Panc1 (cell line): ENCODE measurements around the gene CSTPP1. TPM values are rescaled to one million over a fixed set of nuclear protein-coding genes. Genes with fewer than 3 reads are reported as not detected.

Experiments
- ATAC-seq: fragments of 200-7000 bp; cut with Tn5 transposase; 2 replicates; pipeline ENCODE4 v1.9.1; 2020; ENCODE audit warnings: mild to moderate bottlenecking, moderate library complexity
- BruUV-seq: library from RNA; stranded (reverse); fragments of 400-500 nt; replicated peaks from 2 replicates; lab custom pipeline; 2021; lab: Mats Ljungman, UMichigan
- CTCF ChIA-PET: fragments of 300-600 bp; sonication (Branson Sonifier 250); formaldehyde crosslinking; loops from one replicate; lab custom pipeline; 2022; ENCODE audit warnings: antibody characterized with exemption; lab: Charles Lee
- POLR2A ChIA-PET: fragments of 300-600 bp; sonication (Branson Sonifier 250); formaldehyde crosslinking; loops from one replicate; lab custom pipeline; 2022; ENCODE audit warnings: antibody characterized with exemption; lab: Charles Lee
- DNase-seq: peaks from one replicate; pipeline ENCODE4 v3.0.0-alpha.2; 2010; ENCODE audit warnings: low read depth, low spot score
- H3K27ac ChIP-seq: 2 replicates; pipeline ENCODE4 v1.5.1; 2011; ENCODE audit warnings: mild to moderate bottlenecking, low read length, inconsistent platforms
- H3K27me3 ChIP-seq: fragments of 200-500 bp; sonication (Bioruptor generic); 2 replicates; pipeline ENCODE4 v1.6.0; 2014; ENCODE audit warnings: low read length, inconsistent platforms; ENCODE audit not compliant: control insufficient read depth, insufficient read depth
- H3K36me3 ChIP-seq: fragments of 200-500 bp; sonication (Bioruptor generic); 2 replicates; pipeline ENCODE4 v1.5.1; 2014; ENCODE audit warnings: inconsistent platforms, mild to moderate bottlenecking, low read length, moderate library complexity; ENCODE audit not compliant: control insufficient read depth, insufficient read depth
- H3K4me1 ChIP-seq: 2 replicates; pipeline ENCODE4 v1.5.1; 2011; ENCODE audit warnings: inconsistent platforms, mild to moderate bottlenecking, low read length, moderate library complexity; ENCODE audit not compliant: control insufficient read depth, insufficient read depth
- H3K4me3 ChIP-seq, 2 experiments: 2 replicates each; pipeline ENCODE4 v1.5.1; 2011 to 2012; ENCODE audit warnings: low read depth in 2 of 2, low read length in 2 of 2, mild to moderate bottlenecking in 2 of 2, inconsistent platforms in 1 of 2, moderate library complexity in 1 of 2
- H3K9me3 ChIP-seq: fragments of 200-500 bp; sonication (Bioruptor generic); 2 replicates; pipeline ENCODE4 v1.5.1; 2014; ENCODE audit warnings: low read depth, mild to moderate bottlenecking, inconsistent platforms, low read length, moderate library complexity; ENCODE audit not compliant: control insufficient read depth, insufficient read depth
- CTCF ChIP-seq: fragments of 450-650 bp; IDR thresholded peaks from 2 replicates; pipeline ENCODE4 v1.5.1; 2017; ENCODE audit warnings: mild to moderate bottlenecking
- POLR2AphosphoS5 ChIP-seq: IDR thresholded peaks from 2 replicates; pipeline ENCODE4 v1.6.1; 2012; ENCODE audit warnings: mild to moderate bottlenecking, low read depth, low read length, moderate library complexity
- REST ChIP-seq, 2 experiments: IDR thresholded peaks; 2 replicates each; pipeline ENCODE4 v1.6.1; 2011 to 2012; ENCODE audit warnings: low read depth in 2 of 2, control low read depth in 1 of 2, low read length in 1 of 2, mild to moderate bottlenecking in 1 of 2, moderate library complexity in 1 of 2; ENCODE audit not compliant: insufficient read depth in 1 of 2
- SIN3A ChIP-seq: IDR thresholded peaks from 2 replicates; pipeline ENCODE4 v1.6.1; 2012; ENCODE audit warnings: low read depth, mild to moderate bottlenecking, low read length, moderate library complexity, borderline replicate concordance; ENCODE audit not compliant: insufficient read depth
- TCF7L2 ChIP-seq: IDR thresholded peaks from 2 replicates; pipeline ENCODE4 v1.6.1; 2011; ENCODE audit warnings: mild to moderate bottlenecking, low read depth, low read length, inconsistent platforms
- in situ Hi-C: cut with HindIII; loops from 2 replicates; pipeline ENCODE4 v1.10.0; 2016; ENCODE audit warnings: low sequenced_read_pairs, low pct_unique_long_range_greater_than_20kb
- intact Hi-C: fragments of 100-400 bp; cut with micrococcal nuclease; formaldehyde crosslinking; loops from one replicate; pipeline ENCODE4 v1.10.0; 2022; ENCODE audit not compliant: unreplicated experiment
- total RNA-seq: library from RNA; stranded (reverse); gene quantifications from one replicate; pipeline ENCODE4 v1.2.1, GENCODE V29; 2021; ENCODE audit not compliant: unreplicated experiment

The CSTPP1 gene
- total RNA-seq, 1 experiment from 2014 or later = 29.0 TPM

- TF ChIP-seq POLR2AphosphoS5 = peak; percentile 64
- no peak for TF ChIP-seq SIN3A
- no TSS peak for BruUV-seq
- ATAC-seq (peak; percentile 79), DNase-seq (peak; percentile 64)
- ChIA-PET CTCF (interaction anchor here (1.2 kb wide), 1 partner anchor 9 kb away, joined by 4 read pairs; no protein-coding TSS in a partner anchor), POLR2A (interaction anchor here (0.5 kb wide), 1 partner anchor 27 kb away, joined by 9 read pairs; no protein-coding TSS in a partner anchor)
- peak overlapping the region; percentile 62 for H3K27ac ChIP-seq
- peak overlapping the region; percentile 56 to 64 for H3K4me3 ChIP-seq
- H3K4me1 ChIP-seq = peaks cover 30% of the 10 kb centered on the region
- intact Hi-C loops = loop anchor here (1.0 kb wide), 1 partner anchor 29 kb away; no protein-coding TSS in a partner anchor
- H3K27me3 ChIP-seq = no peaks in the 10 kb centered on the region
- H3K36me3 ChIP-seq = no peaks in the 10 kb centered on the region
- H3K9me3 ChIP-seq = no peaks in the 10 kb centered on the region
- in situ Hi-C loops = no loop called here
Observed at GRCh38 chr11:47186700-47187695, 250.4 kb downstream of the CSTPP1 start.

- peak overlapping the region; percentile 56 to 64 for H3K4me3 ChIP-seq
- H3K9me3 ChIP-seq = no peaks in the 10 kb centered on the region
- no peak for DNase-seq
- TF ChIP-seq CTCF = no peak
- no peak for TF ChIP-seq REST (IDR thresholded peaks at IDR 0.05; ENCODE audit: insufficient read depth in 1 of 2, low read depth in 2 of 2, low read length in 1 of 2)
- TF ChIP-seq TCF7L2 = no peak
- H3K36me3 ChIP-seq = no peaks in the 10 kb centered on the region
- in situ Hi-C loops = no loop called here
- no TSS peak for BruUV-seq
- ATAC-seq = no peak
- ChIA-PET CTCF (interaction anchor here (0.8 kb wide), 1 partner anchor 72 kb away, joined by 4 read pairs; no protein-coding TSS in a partner anchor), POLR2A (interaction anchor here (0.5 to 1.0 kb wide), 2 partner anchors 26 kb away, joined by 3 to 9 read pairs; no protein-coding TSS in a partner anchor)
- H3K27ac ChIP-seq = peak overlapping the region; percentile 62
- intact Hi-C loops = loop anchor here (1.0 kb wide), 1 partner anchor 29 kb away; no protein-coding TSS in a partner anchor
- no peaks in the 10 kb centered on the region for H3K27me3 ChIP-seq
- peaks cover 30% of the 10 kb centered on the region for H3K4me1 ChIP-seq
Observed at GRCh38 chr11:47187723-47188122, 251.2 kb downstream of the CSTPP1 start.
